22Rv1 (cell line): ENCODE measurements around the gene GFM1.

Source experiments
- H3K27ac ChIP-seq: fragments of 450-650 bp; 2 replicates; pipeline ENCODE4 v1.5.1; 2017
- ZFX ChIP-seq: fragments of 450-650 bp; IDR thresholded peaks from 2 replicates; pipeline ENCODE4 v1.6.1; 2017; ENCODE audit warnings: antibody characterized with exemption, borderline replicate concordance
- TF ChIP-seq, protein P1 (sequence below): fragments of 450-650 bp; IDR thresholded peaks from 2 replicates; pipeline ENCODE4 v1.5.1; 2017; ENCODE audit warnings: mild to moderate bottlenecking

GFM1 gene

DNA sequence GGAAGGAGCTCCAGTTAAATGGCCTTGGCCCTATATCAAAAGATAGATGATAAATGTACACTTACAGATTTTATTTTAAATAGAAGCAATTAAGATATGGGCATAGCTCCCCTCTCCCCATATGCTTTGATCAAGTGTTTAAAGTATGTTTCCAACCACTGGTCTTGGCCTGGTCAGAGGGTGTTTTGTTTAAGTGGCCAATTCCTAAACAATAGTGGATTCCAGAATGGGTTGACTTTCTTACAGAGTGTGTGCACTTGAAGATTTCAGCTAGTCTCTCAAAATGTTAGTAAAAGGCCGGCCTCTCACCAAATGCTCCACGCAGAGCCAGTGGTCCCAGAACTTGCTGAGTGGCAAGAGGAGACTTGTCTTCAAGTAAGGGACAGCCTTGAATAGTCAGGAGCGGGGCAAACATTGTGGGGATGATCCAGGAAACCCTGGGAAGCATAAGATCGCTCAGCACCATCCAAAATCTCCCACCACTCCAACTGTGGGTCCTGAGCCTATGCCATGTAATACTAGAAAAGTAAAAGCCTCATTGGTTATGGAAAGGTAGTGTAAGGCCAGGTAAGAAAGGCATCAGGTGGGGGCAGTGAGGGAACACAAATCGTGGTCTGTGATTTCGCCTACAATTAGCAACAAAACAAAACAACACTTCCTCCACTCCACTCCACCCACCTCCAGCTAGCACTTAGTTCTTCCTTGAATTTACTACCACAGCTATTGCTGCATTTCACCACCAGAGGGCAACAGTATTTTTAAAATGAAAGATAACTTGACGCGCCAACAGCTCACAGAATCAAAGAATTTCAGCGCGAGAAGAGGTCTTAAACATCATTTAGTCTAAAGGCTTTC lies 83.1 kb downstream of the GFM1 start:
- no peak overlapping the region; the same call in 1 of the 2 replicates for H3K27ac ChIP-seq
- TF ChIP-seq ZFX, result no peak
- TF ChIP-seq, protein P1, sequence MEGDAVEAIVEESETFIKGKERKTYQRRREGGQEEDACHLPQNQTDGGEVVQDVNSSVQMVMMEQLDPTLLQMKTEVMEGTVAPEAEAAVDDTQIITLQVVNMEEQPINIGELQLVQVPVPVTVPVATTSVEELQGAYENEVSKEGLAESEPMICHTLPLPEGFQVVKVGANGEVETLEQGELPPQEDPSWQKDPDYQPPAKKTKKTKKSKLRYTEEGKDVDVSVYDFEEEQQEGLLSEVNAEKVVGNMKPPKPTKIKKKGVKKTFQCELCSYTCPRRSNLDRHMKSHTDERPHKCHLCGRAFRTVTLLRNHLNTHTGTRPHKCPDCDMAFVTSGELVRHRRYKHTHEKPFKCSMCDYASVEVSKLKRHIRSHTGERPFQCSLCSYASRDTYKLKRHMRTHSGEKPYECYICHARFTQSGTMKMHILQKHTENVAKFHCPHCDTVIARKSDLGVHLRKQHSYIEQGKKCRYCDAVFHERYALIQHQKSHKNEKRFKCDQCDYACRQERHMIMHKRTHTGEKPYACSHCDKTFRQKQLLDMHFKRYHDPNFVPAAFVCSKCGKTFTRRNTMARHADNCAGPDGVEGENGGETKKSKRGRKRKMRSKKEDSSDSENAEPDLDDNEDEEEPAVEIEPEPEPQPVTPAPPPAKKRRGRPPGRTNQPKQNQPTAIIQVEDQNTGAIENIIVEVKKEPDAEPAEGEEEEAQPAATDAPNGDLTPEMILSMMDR, result peak; percentile 79

GRCh38 chr3:158728061-158728377 lies 83.7 kb downstream of the GFM1 start:
- H3K27ac ChIP-seq, result no peak overlapping the region

GRCh38 chr3:158728851-158729250 lies 84.5 kb downstream of the GFM1 start:
- no peak overlapping the region for H3K27ac ChIP-seq
- no peak for TF ChIP-seq ZFX
- TF ChIP-seq, protein P1, result no peak

More at GRCh38 chr3:158728061-158728377, 83.7 kb downstream of the GFM1 start:
- no peak for TF ChIP-seq ZFX
- TF ChIP-seq, protein P1, result peak; percentile 34

- TF ChIP-seq, protein P1, result no peak
- no peak for TF ChIP-seq ZFX
- no peak overlapping the region for H3K27ac ChIP-seq
Measured at GRCh38 chr3:158731486-158731885, 87.2 kb downstream of the GFM1 start.

GRCh38 chr3:158731938-158732855 lies 87.9 kb downstream of the GFM1 start, which contains the start of gene RARRES1:
TSS of gene RARRES1 (minus strand) at chr3:158732457. CDS start at chr3:158732415, 42 bp downstream.
- H3K27ac ChIP-seq, result no peak within 1 kb of the TSS
- TF ChIP-seq, protein P1, result no peak
- TF ChIP-seq ZFX, result no peak

- no peak overlapping the region for H3K27ac ChIP-seq
- TF ChIP-seq, protein P1, result no peak
- no peak for TF ChIP-seq ZFX
Measured at GRCh38 chr3:158732856-158733200, 88.5 kb downstream of the GFM1 start.
